Upper lobe of left lung (tissue), 6 donors: Measurements from ENCODE around the gene GPATCH8. TPM values are rescaled to one million over a fixed set of nuclear protein-coding genes. Genes with fewer than 3 reads are reported as not detected.

ENCODE experiments used
- ATAC-seq, 2 donors: fragments of 200-7000 bp; cut with Tn5 transposase; one replicate each; pipeline ENCODE4 v1.9.1; 2022; ENCODE audit warnings: mild to moderate bottlenecking in 2 of 2, moderate library complexity in 2 of 2; ENCODE audit not compliant: low FRiP score in 2 of 2
- DNase-seq, 2 donors: peaks; one replicate each; pipeline ENCODE4 v3.0.0-alpha.2; 2019 to 2020
- H3K27ac ChIP-seq, 4 donors: fragments of 200-600 bp; sonication (generic); one replicate each; pipeline ENCODE4 v1.5.1; 2016 to 2019
- H3K27me3 ChIP-seq, 4 donors: fragments of 200-600 bp; sonication (generic); one replicate each; pipeline ENCODE4 v1.5.1; 2017 to 2019
- H3K36me3 ChIP-seq, 4 donors: fragments of 200-600 bp; sonication (generic); one replicate each; pipeline ENCODE4 v1.5.1; 2016 to 2019
- H3K4me1 ChIP-seq, 4 donors: fragments of 200-600 bp; sonication (generic); one replicate each; pipeline ENCODE4 v1.5.1; 2018 to 2019
- H3K4me3 ChIP-seq, 4 donors: fragments of 200-600 bp; sonication (generic); one replicate each; pipeline ENCODE4 v1.5.1; 2017 to 2019; ENCODE audit warnings: mild to moderate bottlenecking in 2 of 4, moderate library complexity in 1 of 4
- H3K9me3 ChIP-seq, 4 donors: fragments of 200-600 bp; sonication (generic); one replicate each; pipeline ENCODE4 v1.5.1; 2018 to 2019
- EP300 ChIP-seq, 4 donors: sonication (generic); formaldehyde crosslinking; IDR thresholded peaks; one replicate each; pipeline ENCODE4 v1.5.1; 2017; ENCODE audit warnings: antibody characterized with exemption in 4 of 4, control low read depth in 2 of 4
- POLR2A ChIP-seq, 4 donors: fragments of 450-650 bp; IDR thresholded peaks; one replicate each; pipeline ENCODE4 v1.5.1; 2016 to 2017; ENCODE audit warnings: antibody characterized with exemption in 4 of 4, mild to moderate bottlenecking in 2 of 4
- POLR2AphosphoS5 ChIP-seq, 2 donors: sonication (generic); formaldehyde crosslinking; IDR thresholded peaks; one replicate each; pipeline ENCODE4 v1.5.1; 2017; ENCODE audit warnings: antibody characterized with exemption in 2 of 2
- WGBS, 2 donors: methylation state at CpG; one replicate each; pipeline ENCODE4 v1.1.5; 2017 to 2018; 5-methylcytosine and 5-hydroxymethylcytosine counted together
- total RNA-seq, 6 donors: library from RNA; depleted of rRNA in 4 of 6; stranded (reverse); fragments of >200 nt in 4 of 6; gene quantifications; one replicate each; pipeline versions ENCODE4 v1.1.0 to v1.2.1, GENCODE V29; 2016 to 2021
- TF ChIP-seq, protein P1 (sequence below), 6 experiments: fragments of 450-650 bp in 4 of 6; fragments of 200-600 bp in 2 of 6; sonication (generic) in 2 of 6; IDR thresholded peaks; one replicate each; pipeline ENCODE4 v1.5.1; 2016 to 2019; ENCODE audit warnings: antibody characterized with exemption in 6 of 6
- donor health status: DM: no; HTN: no; CAD: no; lungs with moderate emphysema.
- donor health status: DM: no; HTN: yes; CAD: no; lungs with severe emphysema.

GPATCH8 gene
- 10 to 100 TPM; 27.2 to 74.5 (median 44.1) TPM for total RNA-seq

DNA sequence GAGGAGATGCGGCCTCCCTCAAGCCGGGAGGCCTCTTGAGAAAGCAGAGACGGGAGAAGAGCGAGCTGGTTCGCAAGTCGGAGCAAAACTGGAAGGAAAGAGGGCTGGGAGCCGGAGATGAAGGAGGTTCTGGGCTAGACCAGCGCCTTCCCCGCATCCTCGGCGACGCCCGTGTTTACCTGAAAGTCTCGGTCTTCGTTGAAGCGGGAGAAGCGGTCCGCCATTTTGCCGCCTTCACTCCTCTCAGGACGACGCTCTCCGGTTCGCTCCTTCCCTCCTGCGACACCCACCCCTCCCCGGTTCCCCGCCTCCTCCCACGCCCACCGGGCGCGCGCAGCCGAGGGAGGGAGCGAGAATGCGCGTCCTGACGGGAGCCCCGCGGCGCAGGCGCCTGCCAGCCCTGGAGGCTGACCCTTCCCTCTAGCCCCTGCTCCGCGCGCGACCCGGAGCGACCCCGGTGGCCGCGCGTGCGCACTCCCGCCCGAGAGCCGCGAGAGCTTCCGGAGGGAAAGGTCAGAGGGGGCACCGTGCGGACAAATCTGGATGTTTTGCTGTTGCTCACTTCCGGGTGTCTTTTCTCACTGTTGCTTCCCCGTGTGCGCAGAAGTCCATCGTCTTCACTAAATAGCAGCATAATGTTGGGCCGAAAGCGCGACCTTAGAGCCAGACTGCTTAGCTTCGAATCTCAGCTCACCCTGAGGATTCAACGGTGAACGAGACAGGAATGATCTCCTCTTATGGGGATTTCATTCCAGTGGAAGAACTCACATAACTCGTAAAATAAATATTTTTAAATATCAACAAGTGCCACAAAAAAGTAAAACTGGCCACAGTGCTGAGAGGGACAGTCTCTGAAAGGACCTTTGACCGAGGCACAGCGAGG lies at the start of gene GPATCH8:
GPATCH8 (minus strand) TSS at position 260 of the 883 bp plus-strand sequence; CDS start at position 224, 36 bp downstream.
- 6% methylated on average over 27 to 34 of the region's 71 CpGs for WGBS, 2 donors
- peak within 1 kb of the TSS; percentile 87 to 90 (median 89) for H3K27ac ChIP-seq
- peak; percentile 85 to 90 for TF ChIP-seq POLR2AphosphoS5 (IDR thresholded peaks at IDR 0.05)
- TF ChIP-seq, protein P1, sequence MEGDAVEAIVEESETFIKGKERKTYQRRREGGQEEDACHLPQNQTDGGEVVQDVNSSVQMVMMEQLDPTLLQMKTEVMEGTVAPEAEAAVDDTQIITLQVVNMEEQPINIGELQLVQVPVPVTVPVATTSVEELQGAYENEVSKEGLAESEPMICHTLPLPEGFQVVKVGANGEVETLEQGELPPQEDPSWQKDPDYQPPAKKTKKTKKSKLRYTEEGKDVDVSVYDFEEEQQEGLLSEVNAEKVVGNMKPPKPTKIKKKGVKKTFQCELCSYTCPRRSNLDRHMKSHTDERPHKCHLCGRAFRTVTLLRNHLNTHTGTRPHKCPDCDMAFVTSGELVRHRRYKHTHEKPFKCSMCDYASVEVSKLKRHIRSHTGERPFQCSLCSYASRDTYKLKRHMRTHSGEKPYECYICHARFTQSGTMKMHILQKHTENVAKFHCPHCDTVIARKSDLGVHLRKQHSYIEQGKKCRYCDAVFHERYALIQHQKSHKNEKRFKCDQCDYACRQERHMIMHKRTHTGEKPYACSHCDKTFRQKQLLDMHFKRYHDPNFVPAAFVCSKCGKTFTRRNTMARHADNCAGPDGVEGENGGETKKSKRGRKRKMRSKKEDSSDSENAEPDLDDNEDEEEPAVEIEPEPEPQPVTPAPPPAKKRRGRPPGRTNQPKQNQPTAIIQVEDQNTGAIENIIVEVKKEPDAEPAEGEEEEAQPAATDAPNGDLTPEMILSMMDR (IDR thresholded peaks at IDR 0.05), result peak in 2 of 6 experiments; percentile 7 to 36
- TF ChIP-seq EP300 (IDR thresholded peaks at IDR 0.05), result peak in 1 of 4 donors; percentile 17
- TF ChIP-seq POLR2A (IDR thresholded peaks at IDR 0.05), result peak in 3 of 4 donors; percentile 55 to 84 (median 75)
- peak within 1 kb of the TSS; percentile 55 to 82 (median 70) for H3K4me3 ChIP-seq
- peaks cover 26 to 48% (median 35%) of the 10 kb centered on the region in 4 donors for H3K4me1 ChIP-seq
- ATAC-seq (peak; percentile 97 to 99), DNase-seq (peak; percentile 94 to 99)
- H3K27me3 ChIP-seq, result no peaks in the 10 kb centered on the region
- H3K9me3 ChIP-seq, result no peaks in the 10 kb centered on the region
- H3K36me3 ChIP-seq, result no peaks in the 10 kb centered on the region

DNA sequence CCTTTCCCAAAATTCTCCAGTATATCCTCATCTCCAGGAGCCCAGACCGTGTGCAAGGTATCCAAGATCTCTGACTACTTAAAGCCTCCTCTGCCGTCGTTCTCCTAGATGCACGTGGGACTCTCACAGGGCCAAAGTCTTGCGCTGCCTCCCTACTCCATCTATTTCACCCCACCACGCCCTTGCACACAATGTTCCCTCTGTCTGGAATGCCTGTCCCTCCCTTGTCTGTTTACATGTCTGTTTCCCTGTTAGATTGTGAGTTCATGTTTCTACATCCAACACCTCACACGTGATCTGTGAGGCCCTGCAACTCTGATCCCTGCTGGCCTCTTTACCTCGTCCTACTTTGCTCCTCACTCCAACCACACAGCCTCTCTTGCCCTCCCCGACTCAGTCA lies 49.2 kb upstream of the GPATCH8 start:
- TF ChIP-seq POLR2AphosphoS5 (IDR thresholded peaks at IDR 0.05), result peak; percentile 56 to 75
- peak in 2 of 4 donors; percentile 90 to 94 for TF ChIP-seq EP300 (IDR thresholded peaks at IDR 0.05)
- TF ChIP-seq, protein P1 (IDR thresholded peaks at IDR 0.05), result no peak
- H3K27ac ChIP-seq, result no peak overlapping the region
- DNase-seq (peak in 1 of 2 donors; percentile 54), ATAC-seq (peak in 1 of 2 donors; percentile 44)
- H3K36me3 ChIP-seq, result no peaks in the 10 kb centered on the region
- H3K4me3 ChIP-seq, result no peak overlapping the region
- no peaks in the 10 kb centered on the region for H3K9me3 ChIP-seq
- H3K4me1 ChIP-seq, result peaks cover 13 to 21% (median 16%) of the 10 kb centered on the region in 4 donors
- peaks cover 0 to 4% (median 2%) of the 10 kb centered on the region in 4 donors for H3K27me3 ChIP-seq
- WGBS, 2 donors, result 48 to 53% methylated on average over 9 of the region's 9 CpGs

DNA sequence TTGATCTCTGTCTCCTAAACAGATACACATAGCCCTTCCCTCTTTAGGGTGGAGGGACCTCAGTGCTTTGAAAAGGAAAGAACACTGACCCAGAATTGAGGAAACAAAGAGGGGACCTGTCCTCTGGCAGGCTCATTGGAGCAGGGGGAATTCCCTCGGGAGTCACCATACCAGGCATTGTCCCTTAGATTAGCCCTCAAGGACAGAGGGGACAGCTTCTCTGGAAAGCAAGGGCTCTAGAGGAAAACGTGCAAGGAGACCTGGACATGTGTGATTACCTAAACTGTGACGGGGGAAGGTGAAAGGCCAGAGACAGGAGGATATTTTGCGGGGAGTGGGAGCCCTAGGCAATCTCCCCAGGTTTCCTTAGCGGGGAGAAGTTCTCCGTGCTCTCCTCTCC lies 46.5 kb upstream of the GPATCH8 start:
- peaks cover 0 to 7% (median 2%) of the 10 kb centered on the region in 4 donors for H3K4me1 ChIP-seq
- no peak for DNase-seq
- no peak overlapping the region for H3K27ac ChIP-seq
- no peaks in the 10 kb centered on the region for H3K36me3 ChIP-seq
- no peak for ATAC-seq
- TF ChIP-seq POLR2A (IDR thresholded peaks at IDR 0.05) (no peak), EP300 (IDR thresholded peaks at IDR 0.05) (no peak), POLR2AphosphoS5 (IDR thresholded peaks at IDR 0.05) (no peak)
- TF ChIP-seq, protein P1 (IDR thresholded peaks at IDR 0.05), result no peak
- no peak overlapping the region for H3K4me3 ChIP-seq
- no peaks in the 10 kb centered on the region for H3K27me3 ChIP-seq
- H3K9me3 ChIP-seq, result no peaks in the 10 kb centered on the region
- 72 to 78% methylated on average over 5 to 6 of the region's 6 CpGs for WGBS, 2 donors

DNA sequence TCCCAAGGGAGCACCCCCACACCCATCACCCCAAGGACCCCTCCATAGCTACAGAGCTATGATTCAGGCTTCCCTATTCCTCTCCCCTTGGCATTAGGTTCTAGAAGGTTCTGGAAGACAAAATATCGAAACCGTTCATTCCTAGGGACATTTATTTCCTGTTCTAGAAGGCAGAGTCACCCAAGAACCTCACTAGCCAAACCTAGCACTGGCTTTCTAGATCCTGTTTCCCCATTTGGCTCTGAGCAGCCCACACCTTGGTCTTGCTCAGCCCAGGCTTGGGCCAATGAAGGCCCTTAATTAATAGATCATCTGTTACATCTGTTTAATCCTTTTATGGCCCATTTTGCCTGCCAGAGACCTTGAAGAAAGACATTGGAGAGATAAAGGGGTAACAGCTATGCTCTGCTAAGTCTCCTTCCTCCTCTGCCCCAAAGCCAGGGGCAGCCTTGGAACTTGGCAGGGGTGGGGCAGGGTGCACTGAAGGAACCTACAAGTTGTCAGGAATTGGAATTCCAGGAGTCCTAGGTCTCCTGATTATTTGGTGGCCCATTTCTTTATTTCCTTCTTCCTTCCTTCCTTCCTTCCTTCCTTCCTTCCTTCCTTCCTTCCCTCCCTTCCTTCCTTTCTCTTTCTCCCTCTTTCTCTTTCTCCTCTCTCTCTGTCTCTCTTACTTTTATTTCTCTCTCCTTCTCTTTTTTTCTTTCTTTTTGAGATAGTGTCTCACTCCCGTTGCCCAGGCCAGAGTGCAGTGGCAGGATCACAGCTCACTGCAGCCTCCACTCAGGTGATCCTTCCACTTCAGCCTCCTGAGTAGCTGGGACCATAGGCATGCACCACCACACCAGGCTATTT lies 45.4 kb upstream of the GPATCH8 start:
- no peaks in the 10 kb centered on the region for H3K27me3 ChIP-seq
- no peaks in the 10 kb centered on the region for H3K9me3 ChIP-seq
- no peak overlapping the region for H3K4me3 ChIP-seq
- DNase-seq, result no peak
- TF ChIP-seq, protein P1 (IDR thresholded peaks at IDR 0.05), result no peak
- TF ChIP-seq EP300 (IDR thresholded peaks at IDR 0.05), result no peak
- no peak for TF ChIP-seq POLR2A (IDR thresholded peaks at IDR 0.05)
- no peak for TF ChIP-seq POLR2AphosphoS5 (IDR thresholded peaks at IDR 0.05)
- H3K4me1 ChIP-seq, result peaks cover 0 to 7% (median 2%) of the 10 kb centered on the region in 4 donors
- no peaks in the 10 kb centered on the region for H3K36me3 ChIP-seq
- WGBS, 2 donors, result 68 to 80% methylated on average over 3 of the region's 3 CpGs
- peak overlapping the region in 2 of 4 donors; percentile 48 to 58 for H3K27ac ChIP-seq
- no peak for ATAC-seq
